Panc1 (cell line): ENCODE measurements around the gene NCOA5. TPM values are rescaled to one million over a fixed set of nuclear protein-coding genes. Genes with fewer than 3 reads are reported as not detected.

Experiments
- ATAC-seq: fragments of 200-7000 bp; cut with Tn5 transposase; 2 replicates; pipeline ENCODE4 v1.9.1; 2020; ENCODE audit warnings: mild to moderate bottlenecking, moderate library complexity
- BruUV-seq: library from RNA; stranded (reverse); fragments of 400-500 nt; replicated peaks from 2 replicates; lab custom pipeline; 2021; lab: Mats Ljungman, UMichigan
- CTCF ChIA-PET: fragments of 300-600 bp; sonication (Branson Sonifier 250); formaldehyde crosslinking; loops from one replicate; lab custom pipeline; 2022; ENCODE audit warnings: antibody characterized with exemption; lab: Charles Lee
- POLR2A ChIA-PET: fragments of 300-600 bp; sonication (Branson Sonifier 250); formaldehyde crosslinking; loops from one replicate; lab custom pipeline; 2022; ENCODE audit warnings: antibody characterized with exemption; lab: Charles Lee
- DNase-seq: peaks from one replicate; pipeline ENCODE4 v3.0.0-alpha.2; 2010; ENCODE audit warnings: low read depth, low spot score
- H3K27ac ChIP-seq: 2 replicates; pipeline ENCODE4 v1.5.1; 2011; ENCODE audit warnings: mild to moderate bottlenecking, low read length, inconsistent platforms
- H3K27me3 ChIP-seq: fragments of 200-500 bp; sonication (Bioruptor generic); 2 replicates; pipeline ENCODE4 v1.6.0; 2014; ENCODE audit warnings: low read length, inconsistent platforms; ENCODE audit not compliant: control insufficient read depth, insufficient read depth
- H3K36me3 ChIP-seq: fragments of 200-500 bp; sonication (Bioruptor generic); 2 replicates; pipeline ENCODE4 v1.5.1; 2014; ENCODE audit warnings: inconsistent platforms, mild to moderate bottlenecking, low read length, moderate library complexity; ENCODE audit not compliant: control insufficient read depth, insufficient read depth
- H3K4me1 ChIP-seq: 2 replicates; pipeline ENCODE4 v1.5.1; 2011; ENCODE audit warnings: inconsistent platforms, mild to moderate bottlenecking, low read length, moderate library complexity; ENCODE audit not compliant: control insufficient read depth, insufficient read depth
- H3K4me3 ChIP-seq, 2 experiments: 2 replicates each; pipeline ENCODE4 v1.5.1; 2011 to 2012; ENCODE audit warnings: low read depth in 2 of 2, low read length in 2 of 2, mild to moderate bottlenecking in 2 of 2, inconsistent platforms in 1 of 2, moderate library complexity in 1 of 2
- H3K9me3 ChIP-seq: fragments of 200-500 bp; sonication (Bioruptor generic); 2 replicates; pipeline ENCODE4 v1.5.1; 2014; ENCODE audit warnings: low read depth, mild to moderate bottlenecking, inconsistent platforms, low read length, moderate library complexity; ENCODE audit not compliant: control insufficient read depth, insufficient read depth
- POLR2AphosphoS5 ChIP-seq: IDR thresholded peaks from 2 replicates; pipeline ENCODE4 v1.6.1; 2012; ENCODE audit warnings: mild to moderate bottlenecking, low read depth, low read length, moderate library complexity
- SIN3A ChIP-seq: IDR thresholded peaks from 2 replicates; pipeline ENCODE4 v1.6.1; 2012; ENCODE audit warnings: low read depth, mild to moderate bottlenecking, low read length, moderate library complexity, borderline replicate concordance; ENCODE audit not compliant: insufficient read depth
- TCF7L2 ChIP-seq: IDR thresholded peaks from 2 replicates; pipeline ENCODE4 v1.6.1; 2011; ENCODE audit warnings: mild to moderate bottlenecking, low read depth, low read length, inconsistent platforms
- in situ Hi-C: cut with HindIII; loops from 2 replicates; pipeline ENCODE4 v1.10.0; 2016; ENCODE audit warnings: low sequenced_read_pairs, low pct_unique_long_range_greater_than_20kb
- intact Hi-C: fragments of 100-400 bp; cut with micrococcal nuclease; formaldehyde crosslinking; loops from one replicate; pipeline ENCODE4 v1.10.0; 2022; ENCODE audit not compliant: unreplicated experiment
- total RNA-seq: library from RNA; stranded (reverse); gene quantifications from one replicate; pipeline ENCODE4 v1.2.1, GENCODE V29; 2021; ENCODE audit not compliant: unreplicated experiment
- TF ChIP-seq, protein P1 (sequence below): fragments of 450-650 bp; IDR thresholded peaks from 2 replicates; pipeline ENCODE4 v1.5.1; 2017; ENCODE audit warnings: mild to moderate bottlenecking
- TF ChIP-seq, protein P2 (sequence below), 2 experiments: IDR thresholded peaks; 2 replicates each; pipeline ENCODE4 v1.6.1; 2011 to 2012; ENCODE audit warnings: low read depth in 2 of 2, control low read depth in 1 of 2, low read length in 1 of 2, mild to moderate bottlenecking in 1 of 2, moderate library complexity in 1 of 2; ENCODE audit not compliant: insufficient read depth in 1 of 2

Gene NCOA5
- total RNA-seq, 1 experiment from 2014 or later, result 30.6 TPM

DNA sequence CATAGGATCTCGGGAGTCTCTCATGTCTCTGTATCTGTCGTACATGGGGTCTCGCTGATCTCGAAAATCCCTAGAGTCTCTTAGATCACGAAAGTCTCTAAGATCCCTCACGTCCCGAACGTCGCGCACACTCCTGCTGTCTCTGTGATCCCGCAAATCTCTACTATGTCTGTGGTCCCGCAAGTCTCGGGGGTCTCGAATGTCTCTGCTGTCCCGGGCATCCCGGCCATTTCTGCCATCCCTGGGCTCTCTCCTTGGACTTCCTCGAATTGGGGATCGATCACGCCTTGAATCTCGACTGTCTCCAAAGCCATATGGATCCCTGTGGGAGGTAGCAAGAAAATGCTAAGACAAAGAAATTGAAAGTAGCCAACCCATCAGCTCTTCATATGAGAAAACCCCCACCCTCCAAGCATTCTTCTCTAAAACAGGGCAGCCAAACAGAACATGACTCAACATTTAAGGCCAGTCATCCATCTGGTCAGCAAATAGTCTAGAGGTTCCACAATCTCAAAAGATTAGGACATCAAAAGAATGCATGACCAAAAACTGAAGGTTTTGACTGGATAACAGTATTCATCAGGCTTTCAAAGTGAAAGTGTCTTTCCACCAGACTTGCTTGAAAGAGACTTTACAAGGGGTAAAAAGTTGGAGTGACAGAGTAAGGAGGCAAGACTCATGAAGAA lies 19.4 kb downstream of the NCOA5 start:
- intact Hi-C loops, result no loop called here
- in situ Hi-C loops, result no loop called here
- Histone ChIP-seq H3K27ac (no peak overlapping the region), H3K4me3 (no peak overlapping the region), H3K9me3 (no peaks in the 10 kb centered on the region), H3K27me3 (no peaks in the 10 kb centered on the region), H3K4me1 (no peaks in the 10 kb centered on the region), H3K36me3 (peaks cover 14% of the 10 kb centered on the region)
- TF ChIP-seq TCF7L2, result no peak
- TF ChIP-seq, protein P1, sequence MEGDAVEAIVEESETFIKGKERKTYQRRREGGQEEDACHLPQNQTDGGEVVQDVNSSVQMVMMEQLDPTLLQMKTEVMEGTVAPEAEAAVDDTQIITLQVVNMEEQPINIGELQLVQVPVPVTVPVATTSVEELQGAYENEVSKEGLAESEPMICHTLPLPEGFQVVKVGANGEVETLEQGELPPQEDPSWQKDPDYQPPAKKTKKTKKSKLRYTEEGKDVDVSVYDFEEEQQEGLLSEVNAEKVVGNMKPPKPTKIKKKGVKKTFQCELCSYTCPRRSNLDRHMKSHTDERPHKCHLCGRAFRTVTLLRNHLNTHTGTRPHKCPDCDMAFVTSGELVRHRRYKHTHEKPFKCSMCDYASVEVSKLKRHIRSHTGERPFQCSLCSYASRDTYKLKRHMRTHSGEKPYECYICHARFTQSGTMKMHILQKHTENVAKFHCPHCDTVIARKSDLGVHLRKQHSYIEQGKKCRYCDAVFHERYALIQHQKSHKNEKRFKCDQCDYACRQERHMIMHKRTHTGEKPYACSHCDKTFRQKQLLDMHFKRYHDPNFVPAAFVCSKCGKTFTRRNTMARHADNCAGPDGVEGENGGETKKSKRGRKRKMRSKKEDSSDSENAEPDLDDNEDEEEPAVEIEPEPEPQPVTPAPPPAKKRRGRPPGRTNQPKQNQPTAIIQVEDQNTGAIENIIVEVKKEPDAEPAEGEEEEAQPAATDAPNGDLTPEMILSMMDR, result no peak
- no peak for TF ChIP-seq SIN3A
- TF ChIP-seq, protein P2, sequence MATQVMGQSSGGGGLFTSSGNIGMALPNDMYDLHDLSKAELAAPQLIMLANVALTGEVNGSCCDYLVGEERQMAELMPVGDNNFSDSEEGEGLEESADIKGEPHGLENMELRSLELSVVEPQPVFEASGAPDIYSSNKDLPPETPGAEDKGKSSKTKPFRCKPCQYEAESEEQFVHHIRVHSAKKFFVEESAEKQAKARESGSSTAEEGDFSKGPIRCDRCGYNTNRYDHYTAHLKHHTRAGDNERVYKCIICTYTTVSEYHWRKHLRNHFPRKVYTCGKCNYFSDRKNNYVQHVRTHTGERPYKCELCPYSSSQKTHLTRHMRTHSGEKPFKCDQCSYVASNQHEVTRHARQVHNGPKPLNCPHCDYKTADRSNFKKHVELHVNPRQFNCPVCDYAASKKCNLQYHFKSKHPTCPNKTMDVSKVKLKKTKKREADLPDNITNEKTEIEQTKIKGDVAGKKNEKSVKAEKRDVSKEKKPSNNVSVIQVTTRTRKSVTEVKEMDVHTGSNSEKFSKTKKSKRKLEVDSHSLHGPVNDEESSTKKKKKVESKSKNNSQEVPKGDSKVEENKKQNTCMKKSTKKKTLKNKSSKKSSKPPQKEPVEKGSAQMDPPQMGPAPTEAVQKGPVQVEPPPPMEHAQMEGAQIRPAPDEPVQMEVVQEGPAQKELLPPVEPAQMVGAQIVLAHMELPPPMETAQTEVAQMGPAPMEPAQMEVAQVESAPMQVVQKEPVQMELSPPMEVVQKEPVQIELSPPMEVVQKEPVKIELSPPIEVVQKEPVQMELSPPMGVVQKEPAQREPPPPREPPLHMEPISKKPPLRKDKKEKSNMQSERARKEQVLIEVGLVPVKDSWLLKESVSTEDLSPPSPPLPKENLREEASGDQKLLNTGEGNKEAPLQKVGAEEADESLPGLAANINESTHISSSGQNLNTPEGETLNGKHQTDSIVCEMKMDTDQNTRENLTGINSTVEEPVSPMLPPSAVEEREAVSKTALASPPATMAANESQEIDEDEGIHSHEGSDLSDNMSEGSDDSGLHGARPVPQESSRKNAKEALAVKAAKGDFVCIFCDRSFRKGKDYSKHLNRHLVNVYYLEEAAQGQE (IDR thresholded peaks at IDR 0.05; ENCODE audit: insufficient read depth in 1 of 2, low read depth in 2 of 2, low read length in 1 of 2), result no peak
- no peak for TF ChIP-seq POLR2AphosphoS5
- POLR2A ChIA-PET, result no interaction called here
- no TSS peak for BruUV-seq
- CTCF ChIA-PET, result no interaction called here
- ATAC-seq, result no peak
- no peak for DNase-seq

GRCh38 chr20:46065691-46066090 lies 24.1 kb downstream of the NCOA5 start:
- DNase-seq, result no peak
- CTCF ChIA-PET, result interaction anchor here (0.6 kb wide), 1 partner anchor 1101 kb away, joined by 9 read pairs; no protein-coding TSS in a partner anchor
- in situ Hi-C loops (no loop called here), intact Hi-C loops (no loop called here)
- H3K27me3 ChIP-seq, result no peaks in the 10 kb centered on the region
- no peaks in the 10 kb centered on the region for H3K9me3 ChIP-seq
- no TSS peak for BruUV-seq
- H3K4me1 ChIP-seq, result no peaks in the 10 kb centered on the region
- no peak overlapping the region for H3K4me3 ChIP-seq
- POLR2A ChIA-PET, result no interaction called here
- no peak overlapping the region for H3K27ac ChIP-seq
- no peak for ATAC-seq
- peaks cover 28% of the 10 kb centered on the region for H3K36me3 ChIP-seq
- TF ChIP-seq, protein P1, result no peak
- TF ChIP-seq, protein P2 (IDR thresholded peaks at IDR 0.05; ENCODE audit: insufficient read depth in 1 of 2, low read depth in 2 of 2, low read length in 1 of 2), result no peak
- TF ChIP-seq POLR2AphosphoS5 (no peak), SIN3A (no peak), TCF7L2 (no peak)
